A673 (cell line): Measurements from ENCODE around the gene TMEM178A. TPM values are rescaled to one million over a fixed set of nuclear protein-coding genes. Genes with fewer than 3 reads are reported as not detected.
"Not testable (repeated sequence)": the region's sequence is repeated elsewhere in the genome, so short reads cannot be mapped to it uniquely, and the experiment has no call there.

ENCODE experiments used
- BruUV-seq: library from RNA; stranded (reverse); fragments of 400-500 nt; replicated peaks from 2 replicates; lab custom pipeline; 2021; lab: Mats Ljungman, UMichigan
- CTCF ChIA-PET: fragments of 300-600 bp; sonication (Branson Sonifier 250); formaldehyde crosslinking; loops from one replicate; lab custom pipeline; 2022; ENCODE audit warnings: antibody characterized with exemption; lab: Charles Lee
- POLR2A ChIA-PET: fragments of 300-600 bp; sonication (Branson Sonifier 250); formaldehyde crosslinking; loops from one replicate; lab custom pipeline; 2022; ENCODE audit warnings: antibody characterized with exemption; ENCODE audit not compliant: low non-redundant PET; lab: Charles Lee
- DNase-seq: peaks from one replicate; pipeline ENCODE4 v3.0.0-alpha.2; 2015; ENCODE audit warnings: low spot score
- H3K27ac ChIP-seq: fragments of 200-600 bp; sonication (generic); 2 replicates; pipeline ENCODE4 v1.5.1; 2016; ENCODE audit warnings: mixed run types, low read depth, mild to moderate bottlenecking, mixed read lengths, antibody characterized with exemption, low read length; ENCODE audit not compliant: poor library complexity, severe bottlenecking
- H3K27me3 ChIP-seq: fragments of 200-600 bp; sonication (generic); replicated peaks from 2 replicates; pipeline ENCODE4 v1.6.1; 2017; ENCODE audit warnings: mixed run types, low read depth, mild to moderate bottlenecking, mixed read lengths, antibody characterized with exemption, low read length; ENCODE audit not compliant: insufficient read depth, poor library complexity
- H3K36me3 ChIP-seq: fragments of 200-600 bp; sonication (generic); 2 replicates; pipeline ENCODE4 v1.6.1; 2016; ENCODE audit warnings: mixed run types, mild to moderate bottlenecking, mixed read lengths, antibody characterized with exemption, low read length; ENCODE audit not compliant: insufficient read depth, poor library complexity, severe bottlenecking
- H3K4me1 ChIP-seq: fragments of 200-600 bp; sonication (generic); 2 replicates; pipeline ENCODE4 v1.6.1; 2017; ENCODE audit warnings: mixed run types, mild to moderate bottlenecking, mixed read lengths, antibody characterized with exemption, low read length; ENCODE audit not compliant: insufficient read depth, poor library complexity, severe bottlenecking
- H3K4me3 ChIP-seq: fragments of 200-600 bp; sonication (generic); 2 replicates; pipeline ENCODE4 v1.5.1; 2016; ENCODE audit warnings: low read depth, mixed run types, mild to moderate bottlenecking, mixed read lengths, low read length; ENCODE audit not compliant: poor library complexity, severe bottlenecking
- H3K9me3 ChIP-seq: fragments of 200-600 bp; sonication (generic); 2 replicates; pipeline ENCODE4 v1.6.1; 2016; ENCODE audit warnings: mixed run types, low read depth, mild to moderate bottlenecking, mixed read lengths, antibody characterized with exemption, low read length; ENCODE audit not compliant: poor library complexity, severe bottlenecking
- EZH2 ChIP-seq: fragments of 200-600 bp; sonication (generic); IDR thresholded peaks from 2 replicates; pipeline ENCODE4 v1.6.1; 2017; ENCODE audit warnings: borderline replicate concordance, low read depth, mild to moderate bottlenecking, mixed read lengths, antibody characterized with exemption, low read length; ENCODE audit not compliant: poor library complexity, severe bottlenecking
- intact Hi-C: fragments of 100-400 bp; cut with micrococcal nuclease; formaldehyde crosslinking; loops from one replicate; pipeline ENCODE4 v1.10.0; 2022; ENCODE audit not compliant: unreplicated experiment
- total RNA-seq: library from RNA; stranded (reverse); gene quantifications from 2 replicates; pipeline ENCODE4 v1.2.3, GENCODE V29; 2021
- TF ChIP-seq, protein P1 (sequence below): fragments of 300-800, 200-600 bp; sonication (generic); conservative IDR thresholded peaks from 2 replicates; pipeline ENCODE4 v1.5.1; 2017; ENCODE audit warnings: low read depth, mild to moderate bottlenecking, antibody characterized with exemption, low read length, moderate library complexity, mixed read lengths

Gene TMEM178A
- total RNA-seq, 1 experiment from 2014 or later, result 0.21 TPM

DNA sequence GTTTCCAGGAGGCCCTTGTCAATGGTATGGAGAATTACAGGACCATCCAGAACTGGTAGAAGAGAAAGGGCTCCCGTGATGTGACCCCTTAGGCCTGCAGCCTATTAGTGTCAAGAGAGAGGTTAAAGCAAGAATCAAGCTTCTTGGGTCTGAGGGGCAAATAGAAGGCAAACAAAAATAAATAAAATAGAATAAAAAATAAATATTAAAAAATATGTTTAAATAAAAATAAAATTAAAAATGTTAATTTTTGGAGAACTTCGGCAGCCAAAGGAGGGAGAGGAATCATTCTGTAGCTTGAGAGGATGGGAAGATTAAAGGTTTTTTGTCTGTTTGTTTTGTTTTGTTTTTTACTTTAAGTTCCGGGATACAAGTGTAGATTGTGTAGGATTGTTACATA is 15.2 kb upstream of the TMEM178A start:
- H3K36me3 ChIP-seq, result no peaks in the 10 kb centered on the region
- no peak for DNase-seq
- no TSS peak for BruUV-seq
- TF ChIP-seq, protein P1, sequence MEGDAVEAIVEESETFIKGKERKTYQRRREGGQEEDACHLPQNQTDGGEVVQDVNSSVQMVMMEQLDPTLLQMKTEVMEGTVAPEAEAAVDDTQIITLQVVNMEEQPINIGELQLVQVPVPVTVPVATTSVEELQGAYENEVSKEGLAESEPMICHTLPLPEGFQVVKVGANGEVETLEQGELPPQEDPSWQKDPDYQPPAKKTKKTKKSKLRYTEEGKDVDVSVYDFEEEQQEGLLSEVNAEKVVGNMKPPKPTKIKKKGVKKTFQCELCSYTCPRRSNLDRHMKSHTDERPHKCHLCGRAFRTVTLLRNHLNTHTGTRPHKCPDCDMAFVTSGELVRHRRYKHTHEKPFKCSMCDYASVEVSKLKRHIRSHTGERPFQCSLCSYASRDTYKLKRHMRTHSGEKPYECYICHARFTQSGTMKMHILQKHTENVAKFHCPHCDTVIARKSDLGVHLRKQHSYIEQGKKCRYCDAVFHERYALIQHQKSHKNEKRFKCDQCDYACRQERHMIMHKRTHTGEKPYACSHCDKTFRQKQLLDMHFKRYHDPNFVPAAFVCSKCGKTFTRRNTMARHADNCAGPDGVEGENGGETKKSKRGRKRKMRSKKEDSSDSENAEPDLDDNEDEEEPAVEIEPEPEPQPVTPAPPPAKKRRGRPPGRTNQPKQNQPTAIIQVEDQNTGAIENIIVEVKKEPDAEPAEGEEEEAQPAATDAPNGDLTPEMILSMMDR, result no peak
- TF ChIP-seq EZH2, result no peak
- H3K27ac ChIP-seq, result no peak overlapping the region
- ChIA-PET POLR2A (no interaction called here), CTCF (no interaction called here)
- intact Hi-C loops, result no loop called here
- no peaks in the 10 kb centered on the region for H3K9me3 ChIP-seq
- no peaks in the 10 kb centered on the region for H3K27me3 ChIP-seq
- H3K4me1 ChIP-seq, result no peaks in the 10 kb centered on the region
- H3K4me3 ChIP-seq, result no peak overlapping the region

DNA sequence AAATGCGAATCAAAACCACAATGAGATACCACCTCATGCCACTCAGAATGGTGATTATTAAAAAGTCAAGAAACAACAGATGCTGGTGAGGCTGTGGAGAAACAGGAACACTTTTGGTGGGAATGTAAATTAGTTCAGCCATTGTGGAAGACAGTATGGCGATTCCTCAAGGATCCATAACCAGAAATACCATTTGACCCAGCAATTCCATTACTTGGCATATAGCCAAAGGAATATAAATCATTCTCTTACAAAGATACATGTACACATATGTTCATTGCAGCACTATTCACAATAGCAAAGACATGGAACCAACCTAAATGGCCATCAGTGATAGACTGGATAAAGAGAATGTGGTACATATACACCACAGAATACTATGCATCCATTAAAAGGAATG is 9.5 kb upstream of the TMEM178A start:
- H3K27ac ChIP-seq, H3K36me3 ChIP-seq, CTCF ChIA-PET, H3K27me3 ChIP-seq, DNase-seq, H3K9me3 ChIP-seq, POLR2A ChIA-PET, intact Hi-C loops, BruUV-seq, H3K4me3 ChIP-seq, H3K4me1 ChIP-seq: not testable (repeated sequence)

DNA sequence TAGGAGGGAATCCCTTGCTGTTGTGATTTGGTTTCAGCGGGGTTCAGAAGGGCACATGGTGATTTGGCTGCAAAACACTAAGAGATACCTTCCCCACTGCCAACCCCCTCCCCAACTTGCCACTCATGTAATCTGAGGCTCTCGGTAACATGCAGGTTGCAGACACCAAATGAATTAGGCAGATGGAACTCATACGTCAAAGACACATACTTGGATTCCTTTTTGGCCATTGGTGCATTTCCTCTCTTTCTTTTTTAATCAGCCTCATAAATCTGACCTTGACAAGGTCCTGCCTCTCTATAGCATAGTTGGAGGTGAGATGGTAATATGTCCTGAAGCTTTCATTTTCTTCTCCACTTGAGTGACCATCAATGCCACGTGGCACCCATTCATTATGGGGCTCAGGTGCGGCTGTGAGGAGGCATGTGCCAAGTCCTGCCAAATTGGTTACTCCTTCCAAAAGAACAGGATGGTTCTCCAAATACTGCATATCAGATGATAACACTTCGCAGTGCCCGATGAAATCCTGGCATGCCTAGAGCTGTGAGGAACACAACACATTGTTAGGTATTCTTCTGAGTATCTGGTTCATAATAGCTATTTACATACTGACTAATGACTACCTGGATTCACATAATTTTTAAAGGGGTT is 8.3 kb upstream of the TMEM178A start:
- no peaks in the 10 kb centered on the region for H3K27me3 ChIP-seq
- no peak overlapping the region for H3K27ac ChIP-seq
- no peak overlapping the region for H3K4me3 ChIP-seq
- POLR2A ChIA-PET, result no interaction called here
- no peak for TF ChIP-seq EZH2
- TF ChIP-seq, protein P1, result no peak
- no peaks in the 10 kb centered on the region for H3K9me3 ChIP-seq
- DNase-seq, result no peak
- BruUV-seq, result no TSS peak
- intact Hi-C loops, result no loop called here
- H3K36me3 ChIP-seq, result no peaks in the 10 kb centered on the region
- H3K4me1 ChIP-seq, result no peaks in the 10 kb centered on the region
- CTCF ChIA-PET, result no interaction called here

DNA sequence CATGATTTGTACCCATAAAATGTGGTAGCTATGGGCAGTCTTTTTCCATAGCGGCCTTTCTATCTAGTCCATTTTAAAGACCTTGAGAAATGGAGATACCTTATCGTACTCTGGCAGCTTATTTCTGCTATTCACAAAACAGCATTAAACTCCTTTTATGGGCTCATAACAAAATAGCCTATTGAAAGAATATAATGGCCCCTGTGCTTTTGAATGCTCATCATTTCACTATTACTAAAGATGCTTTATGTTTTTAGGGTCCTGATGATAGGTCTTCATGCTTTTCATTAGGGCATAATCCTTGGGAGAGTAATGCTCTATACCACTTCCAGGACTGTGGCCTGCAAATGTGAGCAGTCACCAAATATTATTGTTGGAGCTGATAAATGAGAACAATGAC is 7.3 kb upstream of the TMEM178A start:
- H3K4me1 ChIP-seq, result no peaks in the 10 kb centered on the region
- no TSS peak for BruUV-seq
- ChIA-PET POLR2A (no interaction called here), CTCF (no interaction called here)
- TF ChIP-seq, protein P1, result no peak
- no peak for TF ChIP-seq EZH2
- no peak overlapping the region for H3K4me3 ChIP-seq
- peaks cover 4% of the 10 kb centered on the region for H3K27me3 ChIP-seq
- intact Hi-C loops, result no loop called here
- H3K9me3 ChIP-seq, result no peaks in the 10 kb centered on the region
- no peak overlapping the region for H3K27ac ChIP-seq
- DNase-seq, result no peak
- H3K36me3 ChIP-seq, result no peaks in the 10 kb centered on the region
